K562 (cell line): Measurements from ENCODE around the gene EEFSEC. TPM values are rescaled to one million over a fixed set of nuclear protein-coding genes. Genes with fewer than 3 reads are reported as not detected.

Source experiments
- CHD4 ChIP-seq: fragments of 200-600 bp; sonication (generic); IDR thresholded peaks from 3 replicates; pipeline ENCODE4 v1.6.1; 2012; ENCODE audit warnings: low read depth, mild to moderate bottlenecking, mixed read lengths, low read length, inconsistent platforms; ENCODE audit not compliant: insufficient read depth, insufficient replicate concordance, poor library complexity, severe bottlenecking
- CSDE1 ChIP-seq, 2 experiments: fragments of 450-650 bp; IDR thresholded peaks; 2 replicates each; pipeline ENCODE4 v1.6.1; 2016; ENCODE audit warnings: mild to moderate bottlenecking in 1 of 2
- E2F6 ChIP-seq, 2 experiments: IDR thresholded peaks; 2 replicates each; pipeline ENCODE4 v1.6.1; 2011; ENCODE audit warnings: borderline replicate concordance in 1 of 2, control low read depth in 1 of 2, low read depth in 1 of 2, low read length in 1 of 2, mild to moderate bottlenecking in 1 of 2, mixed read lengths in 1 of 2, moderate library complexity in 1 of 2; ENCODE audit not compliant: insufficient read depth in 1 of 2, insufficient read length in 1 of 2, poor library complexity in 1 of 2, severe bottlenecking in 1 of 2; ENCODE audit errors: extremely low read depth in 1 of 2
- ELF4 ChIP-seq: fragments of 450-650 bp; formaldehyde crosslinking; IDR thresholded peaks from 2 replicates; pipeline ENCODE4 v1.4.0; 2022; ENCODE audit warnings: missing genetic modification characterization
- ESRRA ChIP-seq: fragments of 450-650 bp; IDR thresholded peaks from 2 replicates; pipeline ENCODE4 v1.6.1; 2014; ENCODE audit warnings: low read depth, mild to moderate bottlenecking, moderate library complexity, borderline replicate concordance
- MAFK ChIP-seq: IDR thresholded peaks from 2 replicates; pipeline ENCODE4 v1.6.1; 2011; ENCODE audit warnings: low read length, improper control_type of control experiment
- MTA2 ChIP-seq: fragments of 450-650 bp; IDR thresholded peaks from 2 replicates; pipeline ENCODE4 v1.6.1; 2016; ENCODE audit warnings: low read depth
- NR4A1 ChIP-seq, 2 experiments: fragments of 250-450 bp in 1 of 2; fragments of 450-650 bp in 1 of 2; sonication (Bioruptor Pico) in 1 of 2; IDR thresholded peaks; 2 replicates each; pipeline versions ENCODE4 v1.4.0 to v1.6.1; 2016 to 2020; ENCODE audit warnings: mild to moderate bottlenecking in 2 of 2, missing compliant biosample characterization in 1 of 2, missing genetic modification characterization in 1 of 2, moderate library complexity in 1 of 2
- POU5F1 ChIP-seq: fragments of 150-350 bp; IDR thresholded peaks from 2 replicates; pipeline ENCODE4 v1.6.1; 2014; ENCODE audit warnings: borderline replicate concordance, low read length, low read depth, mild to moderate bottlenecking; ENCODE audit not compliant: partially characterized antibody
- RAD21 ChIP-seq, 2 experiments: fragments of 250-450 bp in 1 of 2; fragments of 450-650 bp in 1 of 2; sonication (Bioruptor Pico) in 1 of 2; formaldehyde crosslinking in 1 of 2; IDR thresholded peaks in 1 of 2; conservative IDR thresholded peaks in 1 of 2; 2 replicates each; pipeline versions ENCODE4 v1.4.0 to v1.8.0; 2020 to 2022; ENCODE audit warnings: mild to moderate bottlenecking in 2 of 2, moderate library complexity in 1 of 2
- SPI1 ChIP-seq: IDR thresholded peaks from 2 replicates; pipeline ENCODE4 v1.6.1; 2011; ENCODE audit warnings: low read depth, low read length, control low read depth, borderline replicate concordance
- ZNF311 ChIP-seq: fragments of 250-450 bp; sonication (Bioruptor Pico); IDR thresholded peaks from 2 replicates; pipeline ENCODE4 v1.4.0; 2020; ENCODE audit warnings: mild to moderate bottlenecking, moderate library complexity
- ZNF449 ChIP-seq: fragments of 250-450 bp; sonication (Bioruptor Pico); IDR thresholded peaks from 2 replicates; pipeline ENCODE4 v1.8.0; 2022; ENCODE audit warnings: moderate library complexity, mild to moderate bottlenecking, inconsistent platforms
- ZNF583 ChIP-seq: fragments of 250-450 bp; sonication (Bioruptor Pico); IDR thresholded peaks from 2 replicates; pipeline ENCODE4 v1.4.0; 2020
- ZNF76 ChIP-seq: fragments of 250-450 bp; sonication (Bioruptor Pico); IDR thresholded peaks from 2 replicates; pipeline ENCODE4 v1.4.0; 2020; ENCODE audit warnings: mild to moderate bottlenecking, moderate library complexity, borderline replicate concordance
- ZNF766 ChIP-seq: fragments of 200-800 bp; sonication (Bioruptor generic); conservative IDR thresholded peaks from 2 replicates; pipeline ENCODE4 v1.6.1; 2016; ENCODE audit warnings: missing genetic modification characterization, missing compliant biosample characterization
- polyA plus RNA-seq, 8 experiments: library from polyadenylated mRNA; depleted of rRNA in 4 of 8; stranded (reverse) in 5 of 8; unstranded in 3 of 8; fragments of >200 nt; fragmentation: Nextera tagmentation in 2 of 8; fragmentation: Illumina TruSeq in 1 of 8; extraction: Ambion mirVana in 2 of 8; extraction: Trizol in 1 of 8; gene quantifications; 2 replicates each; pipeline versions ENCODE4 v1.2.1 to v1.2.3, GENCODE V29; 2011 to 2014; ENCODE audit warnings: inconsistent platforms in 1 of 8, missing spikeins in 1 of 8
- total RNA-seq, 7 experiments: library from RNA; depleted of rRNA in 6 of 7; stranded (reverse); fragments of >200 nt in 6 of 7; fragmentation: Illumina TruSeq in 2 of 7; extraction: Trizol in 2 of 7; gene quantifications; 2 replicates each; pipeline versions ENCODE4 v1.2.1 to v1.2.3, GENCODE V29; 2011 to 2021; ENCODE audit warnings: low replicate concordance in 1 of 7
- TF ChIP-seq, protein P1 (sequence below): fragments of 250-450 bp; sonication (Bioruptor Pico); IDR thresholded peaks from 2 replicates; pipeline ENCODE4 v1.6.1; 2021; ENCODE audit warnings: mild to moderate bottlenecking
- TF ChIP-seq, protein P2 (sequence below): fragments of 450-650 bp; formaldehyde crosslinking; IDR thresholded peaks from 2 replicates; pipeline ENCODE4 v1.4.0; 2020; ENCODE audit warnings: mild to moderate bottlenecking, moderate library complexity
- TF ChIP-seq, protein P3 (sequence below): fragments of 450-650 bp; IDR thresholded peaks from 2 replicates; pipeline ENCODE4 v1.6.1; 2017; ENCODE audit warnings: antibody characterized with exemption

EEFSEC gene
- total and polyA plus RNA-seq, 9 of the 15 experiments (the other 6 are each of a cell fraction or from before 2014, with no cell fraction given) = 0.35 to 11.8 (median 7.7) TPM

GRCh38 chr3:128411574-128412064 lies 258.3 kb downstream of the EEFSEC start (continued):
- TF ChIP-seq RAD21 (CRISPR knock-in tag; conservative IDR thresholded peaks at IDR 0.05 in 1 of 2, IDR thresholded peaks at IDR 0.05 in 1 of 2) (no peak), ZNF766 (CRISPR knock-in tag) (peak; percentile 59; the same call in 1 of the 2 replicates), E2F6 (IDR thresholded peaks at IDR 0.05; ENCODE audit: borderline replicate concordance in 1 of 2, extremely low read depth in 1 of 2, insufficient read depth in 1 of 2, insufficient read length in 1 of 2, low read depth in 1 of 2, low read length in 1 of 2, poor library complexity in 1 of 2, severe bottlenecking in 1 of 2) (peak; percentile 15 to 25), ZNF76 (CRISPR knock-in tag) (0 out of 2 replicates have a peak, but pooled peaks have one; percentile 33), POU5F1 (no peak), MAFK (no peak), CSDE1 (IDR thresholded peaks at IDR 0.05) (no peak), MTA2 (no peak), ESRRA (0 out of 2 replicates have a peak, but pooled peaks have one; percentile 11), ZNF449 (CRISPR knock-in tag) (peak; percentile 49; the same call in 1 of the 2 replicates), SPI1 (no peak), CHD4 (no peak), NR4A1 (CRISPR knock-in tag; IDR thresholded peaks at IDR 0.05) (peak; percentile 73; the same call in 1 of the 2 replicates), NR4A1 (tag; IDR thresholded peaks at IDR 0.05) (no peak), ELF4 (peak; percentile 64; the same call in 1 of the 2 replicates), ZNF583 (CRISPR knock-in tag) (no peak; the same call in none of the 2 replicates), ZNF311 (CRISPR knock-in tag) (peak; percentile 47; the same call in 1 of the 2 replicates)
- TF ChIP-seq, protein P1, sequence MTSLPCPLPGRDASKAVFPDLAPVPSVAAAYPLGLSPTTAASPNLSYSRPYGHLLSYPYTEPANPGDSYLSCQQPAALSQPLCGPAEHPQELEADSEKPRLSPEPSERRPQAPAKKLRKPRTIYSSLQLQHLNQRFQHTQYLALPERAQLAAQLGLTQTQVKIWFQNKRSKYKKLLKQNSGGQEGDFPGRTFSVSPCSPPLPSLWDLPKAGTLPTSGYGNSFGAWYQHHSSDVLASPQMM (CRISPR knock-in tag) = no peak
- TF ChIP-seq, protein P2, sequence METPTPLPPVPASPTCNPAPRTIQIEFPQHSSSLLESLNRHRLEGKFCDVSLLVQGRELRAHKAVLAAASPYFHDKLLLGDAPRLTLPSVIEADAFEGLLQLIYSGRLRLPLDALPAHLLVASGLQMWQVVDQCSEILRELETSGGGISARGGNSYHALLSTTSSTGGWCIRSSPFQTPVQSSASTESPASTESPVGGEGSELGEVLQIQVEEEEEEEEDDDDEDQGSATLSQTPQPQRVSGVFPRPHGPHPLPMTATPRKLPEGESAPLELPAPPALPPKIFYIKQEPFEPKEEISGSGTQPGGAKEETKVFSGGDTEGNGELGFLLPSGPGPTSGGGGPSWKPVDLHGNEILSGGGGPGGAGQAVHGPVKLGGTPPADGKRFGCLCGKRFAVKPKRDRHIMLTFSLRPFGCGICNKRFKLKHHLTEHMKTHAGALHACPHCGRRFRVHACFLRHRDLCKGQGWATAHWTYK = peak; percentile 50; the same call in 1 of the 2 replicates
- TF ChIP-seq, protein P3, sequence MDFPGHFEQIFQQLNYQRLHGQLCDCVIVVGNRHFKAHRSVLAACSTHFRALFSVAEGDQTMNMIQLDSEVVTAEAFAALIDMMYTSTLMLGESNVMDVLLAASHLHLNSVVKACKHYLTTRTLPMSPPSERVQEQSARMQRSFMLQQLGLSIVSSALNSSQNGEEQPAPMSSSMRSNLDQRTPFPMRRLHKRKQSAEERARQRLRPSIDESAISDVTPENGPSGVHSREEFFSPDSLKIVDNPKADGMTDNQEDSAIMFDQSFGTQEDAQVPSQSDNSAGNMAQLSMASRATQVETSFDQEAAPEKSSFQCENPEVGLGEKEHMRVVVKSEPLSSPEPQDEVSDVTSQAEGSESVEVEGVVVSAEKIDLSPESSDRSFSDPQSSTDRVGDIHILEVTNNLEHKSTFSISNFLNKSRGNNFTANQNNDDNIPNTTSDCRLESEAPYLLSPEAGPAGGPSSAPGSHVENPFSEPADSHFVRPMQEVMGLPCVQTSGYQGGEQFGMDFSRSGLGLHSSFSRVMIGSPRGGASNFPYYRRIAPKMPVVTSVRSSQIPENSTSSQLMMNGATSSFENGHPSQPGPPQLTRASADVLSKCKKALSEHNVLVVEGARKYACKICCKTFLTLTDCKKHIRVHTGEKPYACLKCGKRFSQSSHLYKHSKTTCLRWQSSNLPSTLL = no peak
